ENCODE results near the gene POC5.

GRCh38 chr5:75686480-75686879, 30.8 kb downstream of the POC5 start:
- TF ChIP-seq CTCF (IDR thresholded peaks at IDR 0.05; ENCODE audit: insufficient read depth, low read length, poor library complexity, severe bottlenecking) (no peak), EZH2phosphoT487 (conservative IDR thresholded peaks at IDR 0.05; ENCODE audit: low read length) (no peak)

All from SU-DHL-6 (cell line).